Suprapubic skin (tissue), 4 donors: ENCODE data around the gene ROBO1. TPM values are rescaled to one million over a fixed set of nuclear protein-coding genes. Genes with fewer than 3 reads are reported as not detected.

Source experiments
- DNase-seq, 2 donors: peaks; one replicate each; pipeline ENCODE4 v3.0.0-alpha.2; 2019; ENCODE audit warnings: low spot score in 2 of 2
- H3K27ac ChIP-seq: fragments of 200-600 bp; sonication (generic); one replicate; pipeline ENCODE4 v1.5.1; 2019
- H3K27me3 ChIP-seq: fragments of 200-600 bp; sonication (generic); one replicate; pipeline ENCODE4 v1.5.1; 2019
- H3K36me3 ChIP-seq: fragments of 200-600 bp; sonication (generic); one replicate; pipeline ENCODE4 v1.5.1; 2019
- H3K4me1 ChIP-seq: fragments of 200-600 bp; sonication (generic); one replicate; pipeline ENCODE4 v1.5.1; 2019
- H3K4me3 ChIP-seq: fragments of 200-600 bp; sonication (generic); one replicate; pipeline ENCODE4 v1.5.1; 2019; ENCODE audit warnings: mild to moderate bottlenecking
- H3K9me3 ChIP-seq: fragments of 200-600 bp; sonication (generic); one replicate; pipeline ENCODE4 v1.5.1; 2019
- CTCF ChIP-seq, 2 donors: fragments of 200-600 bp in 1 of 2; fragments of 450-650 bp in 1 of 2; sonication (generic) in 1 of 2; IDR thresholded peaks; one replicate each; pipeline ENCODE4 v1.5.1; 2016 to 2019; ENCODE audit warnings: antibody characterized with exemption in 2 of 2, mild to moderate bottlenecking in 1 of 2, moderate library complexity in 1 of 2
- EP300 ChIP-seq: sonication (generic); formaldehyde crosslinking; IDR thresholded peaks from one replicate; pipeline ENCODE4 v1.6.1; 2017; ENCODE audit warnings: antibody characterized with exemption
- POLR2A ChIP-seq, 2 donors: fragments of 450-650 bp; IDR thresholded peaks; one replicate each; pipeline ENCODE4 v1.6.1; 2017; ENCODE audit warnings: antibody characterized with exemption in 2 of 2, mild to moderate bottlenecking in 2 of 2, moderate library complexity in 2 of 2
- POLR2AphosphoS5 ChIP-seq, 3 donors: sonication (generic); formaldehyde crosslinking; IDR thresholded peaks; one replicate each; pipeline ENCODE4 v1.6.1; 2017; ENCODE audit warnings: antibody characterized with exemption in 3 of 3
- WGBS: methylation state at CpG from one replicate; pipeline ENCODE4 v1.1.5; 2018; 5-methylcytosine and 5-hydroxymethylcytosine counted together
- total RNA-seq, 4 donors: library from RNA; depleted of rRNA; stranded (reverse); fragments of >200 nt; gene quantifications; one replicate each; pipeline ENCODE4 v1.1.0, GENCODE V29; 2016

ROBO1 gene
- total RNA-seq, 4 donors from 2014 or later: 67.7 to 80.3 (median 71.3) TPM

GRCh38 chr3:79765911-79766310 lies 1.9 kb downstream of the ROBO1 start:
- DNase-seq: no peak
- 17% methylated on average over 5 of the region's 5 CpGs for WGBS
- peaks cover 31% of the 10 kb centered on the region for H3K27me3 ChIP-seq
- H3K36me3 ChIP-seq: no peaks in the 10 kb centered on the region
- H3K4me3 ChIP-seq: no peak overlapping the region
- TF ChIP-seq POLR2A (IDR thresholded peaks at IDR 0.05): no peak
- no peak for TF ChIP-seq EP300
- no peak for TF ChIP-seq POLR2AphosphoS5 (IDR thresholded peaks at IDR 0.05)
- TF ChIP-seq CTCF (IDR thresholded peaks at IDR 0.05): no peak
- peaks cover 17% of the 10 kb centered on the region for H3K4me1 ChIP-seq
- H3K27ac ChIP-seq: no peak overlapping the region
- H3K9me3 ChIP-seq: no peaks in the 10 kb centered on the region

GRCh38 chr3:79761441-79761840 lies 6.4 kb downstream of the ROBO1 start:
- DNase-seq: no peak
- peaks cover 16% of the 10 kb centered on the region for H3K27me3 ChIP-seq

GRCh38 chr3:79751703-79752102 lies 16.1 kb downstream of the ROBO1 start:
- Histone ChIP-seq H3K9me3 (no peaks in the 10 kb centered on the region), H3K36me3 (no peaks in the 10 kb centered on the region), H3K4me1 (no peaks in the 10 kb centered on the region), H3K27ac (no peak overlapping the region), H3K27me3 (no peaks in the 10 kb centered on the region), H3K4me3 (no peak overlapping the region)
- TF ChIP-seq EP300 (no peak), CTCF (IDR thresholded peaks at IDR 0.05) (no peak), POLR2A (IDR thresholded peaks at IDR 0.05) (no peak), POLR2AphosphoS5 (IDR thresholded peaks at IDR 0.05) (no peak)
- no peak for DNase-seq
- 66% methylated on average over 1 of the region's 1 CpG for WGBS

More at GRCh38 chr3:79761441-79761840, 6.4 kb downstream of the ROBO1 start:
- Histone ChIP-seq H3K9me3 (no peaks in the 10 kb centered on the region), H3K36me3 (no peaks in the 10 kb centered on the region), H3K4me3 (no peak overlapping the region), H3K27ac (no peak overlapping the region), H3K4me1 (peaks cover 4% of the 10 kb centered on the region)
- TF ChIP-seq POLR2AphosphoS5 (IDR thresholded peaks at IDR 0.05) (no peak), EP300 (no peak), CTCF (IDR thresholded peaks at IDR 0.05) (no peak), POLR2A (IDR thresholded peaks at IDR 0.05) (no peak)
- 70% methylated on average over 1 of the region's 1 CpG for WGBS

GRCh38 chr3:79737530-79737929 lies 30.3 kb downstream of the ROBO1 start:
- no peaks in the 10 kb centered on the region for H3K9me3 ChIP-seq
- H3K27me3 ChIP-seq: no peaks in the 10 kb centered on the region
- H3K27ac ChIP-seq: no peak overlapping the region
- no peaks in the 10 kb centered on the region for H3K4me1 ChIP-seq
- DNase-seq: no peak
- TF ChIP-seq POLR2A (IDR thresholded peaks at IDR 0.05) (no peak), CTCF (IDR thresholded peaks at IDR 0.05) (no peak), EP300 (no peak), POLR2AphosphoS5 (IDR thresholded peaks at IDR 0.05) (no peak)
- H3K36me3 ChIP-seq: no peaks in the 10 kb centered on the region
- no peak overlapping the region for H3K4me3 ChIP-seq

- 8% methylated on average over 2 of the region's 2 CpGs for WGBS
- no peak overlapping the region for H3K4me3 ChIP-seq
- H3K27ac ChIP-seq: no peak overlapping the region
- no peak for DNase-seq
- H3K9me3 ChIP-seq: no peaks in the 10 kb centered on the region
- H3K27me3 ChIP-seq: no peaks in the 10 kb centered on the region
- no peak for TF ChIP-seq POLR2AphosphoS5 (IDR thresholded peaks at IDR 0.05)
- TF ChIP-seq EP300: no peak
- TF ChIP-seq POLR2A (IDR thresholded peaks at IDR 0.05): no peak
- TF ChIP-seq CTCF (IDR thresholded peaks at IDR 0.05): no peak
- no peaks in the 10 kb centered on the region for H3K36me3 ChIP-seq
- no peaks in the 10 kb centered on the region for H3K4me1 ChIP-seq
Measured at GRCh38 chr3:79729096-79729495, 38.7 kb downstream of the ROBO1 start.
